GM19395 (cell line): ENCODE results near the gene BRINP2.

Source experiments
- ATAC-seq: cut with Tn5 transposase; IDR thresholded peaks from one replicate; pipeline ENCODE4 v1.9.1; 2021; ENCODE audit warnings: mild to moderate bottlenecking, moderate library complexity; ENCODE audit not compliant: unreplicated experiment

Gene BRINP2

DNA sequence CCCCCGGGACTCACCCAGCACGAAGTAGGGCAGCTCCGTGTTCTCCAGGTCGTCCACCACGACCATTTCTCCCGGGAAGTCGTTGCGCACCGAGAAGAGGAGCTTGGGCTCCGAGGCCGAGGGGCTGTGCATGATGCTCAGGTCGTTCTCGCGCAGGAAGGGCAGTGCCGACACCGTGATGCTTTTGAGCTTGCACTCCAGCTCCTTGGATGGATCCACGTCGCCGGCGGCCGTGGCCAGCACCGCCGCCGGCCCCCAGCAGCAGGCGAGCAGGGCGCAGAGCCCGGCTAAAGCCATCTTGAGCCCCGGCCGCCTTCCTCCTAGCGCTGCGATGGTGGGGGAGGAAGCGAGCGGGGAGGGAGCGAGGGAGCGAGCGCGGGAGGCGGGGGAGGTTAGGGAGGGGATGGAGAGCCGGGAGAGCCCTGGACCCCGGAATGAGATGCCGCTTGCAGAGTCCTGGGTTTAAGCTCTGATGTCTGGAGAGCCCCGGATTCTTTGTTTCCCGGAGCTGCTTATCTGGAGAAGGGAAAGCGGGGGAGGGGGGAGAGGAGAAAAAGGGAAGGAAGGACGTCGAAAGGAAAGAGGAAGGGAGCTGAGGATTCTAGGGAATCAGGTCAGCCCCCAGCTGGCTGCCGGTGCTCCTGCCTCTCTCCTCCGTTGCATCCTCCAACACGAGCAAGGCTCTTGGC lies 6.2 kb upstream of the BRINP2 start, which contains the start of gene ASTN1:
ASTN1 (minus strand) TSS at position 333 of the 689 bp plus-strand sequence; CDS start at position 297, 36 bp downstream.
- ATAC-seq = no peak

DNA sequence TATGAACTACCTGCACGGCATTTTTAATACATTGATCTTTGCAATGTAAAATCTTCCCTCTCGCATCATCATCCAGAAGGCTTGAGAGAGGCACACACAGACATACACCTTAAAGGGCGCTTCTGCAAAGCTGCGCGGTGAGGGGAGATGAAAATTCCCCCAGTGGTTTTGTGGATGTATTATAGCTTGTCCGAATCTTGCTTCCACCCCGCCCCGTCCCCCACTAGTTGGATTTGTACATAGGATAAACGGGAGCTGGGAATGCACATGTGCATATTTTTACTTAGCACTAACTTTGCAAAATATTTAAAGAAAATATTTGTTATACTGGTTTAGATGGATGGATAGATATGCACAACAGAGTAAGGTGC lies 5.7 kb upstream of the BRINP2 start:
- ATAC-seq = no peak

DNA sequence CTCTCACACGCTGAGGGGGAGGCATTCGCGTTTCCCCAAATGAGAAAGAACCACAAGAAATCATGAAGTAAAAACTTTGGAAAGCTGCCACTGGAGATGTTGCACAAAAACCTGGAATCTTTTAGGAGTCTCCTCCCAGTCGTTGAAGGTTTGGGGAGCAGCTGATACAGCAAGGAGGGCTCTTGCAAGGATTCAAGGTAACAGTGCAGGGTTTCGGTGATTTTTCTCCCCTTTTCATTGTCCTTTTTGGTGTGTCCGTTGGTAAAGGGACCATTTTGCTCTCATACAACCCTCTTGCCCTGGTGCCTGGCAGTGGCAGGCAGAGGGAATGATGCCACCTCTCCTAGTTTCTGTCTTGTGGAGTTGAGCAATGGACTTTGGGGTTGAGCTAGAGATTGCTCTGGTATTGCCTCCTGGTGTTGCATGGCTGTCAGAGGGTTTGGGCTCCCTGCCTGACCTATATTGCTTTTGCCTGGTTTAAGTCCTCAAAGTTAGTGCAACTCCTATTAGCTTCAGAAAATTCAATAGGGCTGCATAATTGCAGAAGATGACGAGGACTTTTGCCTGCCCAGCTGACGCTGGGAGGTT lies 872 bp downstream of the BRINP2 start:
- ATAC-seq = no peak

DNA sequence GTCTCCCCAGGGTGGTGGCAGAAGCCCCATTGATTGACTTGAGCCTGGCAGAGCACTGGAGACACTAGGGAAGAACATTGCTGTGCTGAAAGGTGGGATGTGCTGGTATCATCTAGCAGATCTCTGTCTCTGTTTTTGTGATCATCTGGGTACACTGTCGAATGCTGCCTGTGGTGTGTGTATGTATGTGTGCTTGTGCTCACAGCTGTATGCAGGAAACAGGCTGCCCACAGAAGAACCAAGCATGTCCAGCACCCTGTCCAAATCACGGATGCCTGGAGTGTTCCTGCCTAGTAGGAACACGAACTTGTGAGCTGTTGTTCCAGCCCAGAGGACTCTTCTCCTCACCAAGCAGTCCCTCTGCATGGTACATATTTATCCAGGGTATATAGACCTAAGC lies 1.5 kb downstream of the BRINP2 start:
- ATAC-seq = no peak

DNA sequence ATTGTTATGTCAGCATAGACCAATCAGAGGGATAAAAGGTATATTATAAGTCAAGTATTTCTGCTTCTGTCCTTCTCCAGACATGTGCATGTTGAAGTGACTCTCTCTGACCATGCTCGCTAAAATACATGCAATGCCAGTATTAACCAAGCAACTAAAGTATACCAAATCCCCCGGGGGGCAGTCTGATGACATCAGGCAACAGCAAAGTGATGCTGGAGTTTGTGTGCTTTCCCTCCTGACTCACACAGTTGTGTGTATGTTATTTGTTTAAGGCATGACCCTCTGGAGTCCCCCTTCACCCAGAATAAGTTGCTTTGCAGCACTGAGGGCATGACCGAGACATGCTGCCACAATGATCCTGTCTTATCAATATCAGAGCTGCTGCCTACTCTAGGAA lies 2.1 kb downstream of the BRINP2 start:
- no peak for ATAC-seq

DNA sequence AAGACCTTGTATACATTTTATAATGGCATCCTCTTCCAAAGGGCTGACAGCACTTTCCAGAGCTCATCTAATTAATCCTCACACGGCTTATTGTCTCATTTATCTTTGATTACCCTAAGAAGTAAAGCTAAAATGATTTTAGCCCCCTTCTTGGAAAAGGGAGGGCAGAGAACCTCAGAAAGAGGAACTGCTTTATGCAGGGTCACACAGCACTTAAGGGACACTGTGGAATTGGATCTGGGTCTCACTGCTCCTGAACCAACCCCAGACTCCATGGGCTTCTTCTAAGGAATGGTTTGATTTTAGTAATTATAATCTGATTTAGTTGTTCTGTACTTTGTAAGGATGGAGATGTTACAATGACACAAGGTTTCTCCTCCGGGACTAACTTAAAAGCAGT lies 3.2 kb downstream of the BRINP2 start:
- ATAC-seq = no peak

DNA sequence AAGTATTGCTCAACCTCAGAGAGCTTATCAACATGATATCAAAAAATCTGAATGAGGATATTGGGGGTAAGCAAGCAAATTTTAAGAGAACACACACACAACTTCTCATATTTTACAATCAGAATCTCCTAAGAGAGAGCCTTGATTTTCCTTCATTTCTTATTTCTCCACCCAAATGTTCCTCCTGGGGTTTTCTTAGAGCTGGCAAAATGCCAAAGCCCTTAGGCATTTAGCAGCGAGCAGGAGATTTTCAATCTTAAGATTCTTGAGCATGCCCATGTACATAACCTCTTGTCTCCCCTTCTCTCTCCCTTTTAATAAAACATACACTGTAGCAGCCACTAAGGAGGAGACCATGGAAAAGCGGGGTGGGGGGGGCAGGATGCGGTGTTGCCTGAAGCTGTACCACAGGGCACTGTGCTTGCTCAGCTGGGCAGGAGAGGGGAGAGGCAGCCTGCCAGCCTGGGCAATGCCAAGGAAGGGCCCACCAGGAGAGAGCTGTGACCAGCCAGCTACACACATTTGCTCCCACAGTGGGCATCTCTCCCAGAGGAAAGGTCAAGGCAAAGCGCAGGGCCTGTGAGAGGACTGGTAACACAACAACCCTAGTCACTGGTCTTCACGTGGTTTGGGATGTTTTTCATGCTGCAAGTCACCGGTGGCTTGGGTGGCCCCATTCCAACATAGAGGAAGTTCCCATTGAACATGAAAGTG lies 4.3 kb downstream of the BRINP2 start:
- ATAC-seq = no peak

DNA sequence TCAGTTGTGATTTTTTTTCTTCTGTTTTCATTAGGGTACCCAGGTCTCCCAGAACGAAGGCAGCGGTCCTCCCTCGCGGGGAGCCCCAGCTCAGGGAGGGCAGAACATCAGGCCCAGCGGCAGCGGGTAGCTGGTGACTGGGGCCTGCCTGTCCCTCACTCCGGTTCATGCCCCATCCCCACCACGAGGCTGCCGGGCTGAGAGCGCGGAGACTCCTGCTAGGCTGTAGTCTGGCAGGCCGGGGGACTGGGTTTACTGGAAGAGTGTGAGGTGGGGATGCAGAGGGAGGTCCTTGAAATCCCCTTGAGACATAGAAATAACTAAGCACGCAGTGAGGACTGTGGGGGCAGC lies 10.5 kb downstream of the BRINP2 start:
- ATAC-seq = peak; percentile 26

DNA sequence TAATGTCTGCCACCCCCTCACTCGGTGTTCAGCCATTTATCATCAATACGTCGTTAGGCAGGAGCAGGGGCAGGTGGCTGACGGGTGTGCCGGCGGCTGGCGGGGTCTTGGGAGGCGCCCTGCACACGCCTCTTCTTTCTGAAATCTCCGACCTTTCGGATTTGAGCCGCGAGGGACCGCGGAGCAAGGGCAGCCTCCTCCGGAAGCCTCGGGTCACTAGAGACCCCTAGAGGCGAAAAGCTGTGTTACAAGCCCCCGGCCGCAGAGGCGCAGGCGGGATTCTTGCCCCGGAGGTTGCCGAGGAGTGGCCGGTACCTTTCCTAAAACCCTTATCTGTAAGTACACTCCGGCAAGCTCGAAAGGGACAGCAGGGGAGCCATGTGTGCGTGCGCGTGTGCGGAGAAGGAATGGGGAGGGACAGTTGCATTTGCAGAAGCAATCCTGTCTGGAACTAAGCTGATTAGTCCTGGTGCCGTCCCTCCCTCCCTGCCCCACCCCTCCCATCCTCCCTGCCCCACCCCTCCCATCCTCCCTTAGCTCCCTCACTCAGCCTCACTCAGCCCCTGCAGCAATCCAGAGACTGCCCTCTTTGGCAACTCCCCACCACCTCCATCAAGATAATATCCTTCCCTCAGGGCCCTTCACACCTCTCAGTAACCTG lies 11.0 kb downstream of the BRINP2 start:
- ATAC-seq = peak; percentile 97

DNA sequence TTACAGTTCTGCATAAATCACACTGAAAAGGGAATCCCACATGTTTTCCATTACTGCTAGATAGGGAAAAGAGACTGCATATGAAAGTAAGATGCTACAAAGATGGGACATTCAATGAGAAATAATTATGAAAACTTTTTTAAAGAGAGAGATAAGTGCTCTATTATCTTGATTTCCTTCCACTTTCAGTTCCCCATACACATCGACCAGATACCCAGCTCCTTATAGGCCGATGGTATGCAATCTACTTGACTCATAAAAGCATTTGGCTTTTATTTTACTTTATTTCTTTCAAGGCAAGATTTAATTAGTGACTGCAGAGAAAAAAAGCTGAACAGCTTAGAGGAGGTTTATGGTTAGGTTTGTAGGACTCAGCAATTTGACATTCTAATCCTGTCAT lies 13.1 kb downstream of the BRINP2 start:
- no peak for ATAC-seq

DNA sequence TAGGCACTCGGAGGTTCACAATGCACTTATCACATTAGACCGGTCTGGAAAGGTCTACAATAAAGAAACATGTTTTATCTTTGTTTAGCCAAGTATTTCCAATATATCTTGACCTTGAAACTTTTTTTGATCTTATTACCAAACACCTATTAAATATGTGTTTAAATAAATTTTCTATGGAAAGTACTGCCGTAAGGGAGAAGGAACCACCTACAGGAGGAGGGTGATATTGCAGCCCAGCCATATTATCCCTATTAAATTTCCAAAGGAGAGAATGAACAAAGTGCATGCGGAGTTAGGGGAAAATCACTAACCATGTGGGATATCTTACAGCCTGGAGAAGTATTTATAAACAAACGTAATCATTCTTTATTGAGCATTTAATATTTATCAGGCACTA lies 14.5 kb downstream of the BRINP2 start:
- ATAC-seq = no peak

DNA sequence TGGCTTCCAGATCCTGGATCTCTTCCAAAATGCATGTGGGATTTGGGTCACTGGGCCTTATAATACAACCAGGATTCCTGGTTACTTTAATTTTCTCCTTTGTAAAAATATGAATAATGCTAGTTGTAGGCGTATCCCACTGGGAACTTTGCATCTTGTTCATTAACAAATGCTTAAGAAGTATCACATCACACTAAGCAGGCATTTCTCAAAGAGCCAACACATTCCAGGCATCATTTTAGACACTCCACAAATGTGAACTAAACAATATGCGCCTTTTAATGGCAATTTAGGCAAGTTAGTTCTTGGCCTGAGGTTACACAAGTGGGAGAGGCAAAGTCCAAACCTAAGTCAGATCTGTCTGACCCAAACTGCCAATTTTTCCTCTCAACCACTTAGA lies 15.9 kb downstream of the BRINP2 start:
- no peak for ATAC-seq

DNA sequence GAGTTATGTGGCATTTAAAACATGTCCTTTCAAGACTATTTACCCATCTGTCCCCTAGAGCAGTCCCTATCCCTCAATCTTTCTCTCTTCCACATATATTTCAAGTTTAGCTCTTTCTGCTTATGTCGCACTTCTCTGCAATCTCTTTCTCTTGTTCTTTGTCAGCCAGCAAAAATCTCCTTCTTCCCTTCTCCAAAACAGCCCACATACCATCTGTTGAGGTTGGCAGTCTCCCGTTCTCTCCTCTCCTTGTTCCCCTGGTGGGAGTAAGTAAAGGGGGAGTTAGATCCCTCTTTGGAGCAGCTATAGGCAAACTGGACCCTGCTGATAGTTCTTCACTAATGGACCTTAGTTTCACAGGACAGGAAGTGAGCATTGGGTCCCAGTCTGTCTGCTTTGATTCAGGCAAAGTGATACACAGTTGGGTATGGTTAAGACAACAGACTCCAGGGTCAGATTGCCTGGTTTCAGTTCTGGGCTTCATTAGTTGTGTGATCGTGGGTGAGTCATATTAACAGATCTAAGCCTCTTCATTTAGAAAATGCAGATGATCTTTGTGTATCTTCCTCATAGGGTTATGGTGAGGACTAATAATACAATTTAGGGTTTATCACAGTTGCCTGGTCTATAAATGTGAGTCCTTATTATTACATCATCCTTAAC lies 19.7 kb downstream of the BRINP2 start:
- no peak for ATAC-seq

DNA sequence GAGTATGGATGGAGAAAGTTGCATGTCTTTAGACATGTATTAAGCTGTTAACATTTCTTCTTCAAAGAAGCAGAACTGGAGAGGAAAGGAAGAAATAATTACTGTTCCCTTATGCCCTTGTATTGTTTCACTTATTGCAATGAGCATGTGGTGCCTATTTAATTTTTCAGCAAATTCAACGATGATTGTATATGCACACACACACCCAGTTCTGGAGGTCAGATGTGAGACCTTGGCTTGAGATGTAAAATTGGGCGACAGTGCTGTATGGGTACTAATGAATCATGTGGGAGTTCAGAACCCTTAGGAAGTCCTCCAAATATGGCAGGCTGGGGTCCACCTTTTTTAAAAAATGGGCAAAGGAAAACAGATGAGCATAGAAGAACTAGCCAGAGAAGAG lies 27.5 kb downstream of the BRINP2 start:
- no peak for ATAC-seq

DNA sequence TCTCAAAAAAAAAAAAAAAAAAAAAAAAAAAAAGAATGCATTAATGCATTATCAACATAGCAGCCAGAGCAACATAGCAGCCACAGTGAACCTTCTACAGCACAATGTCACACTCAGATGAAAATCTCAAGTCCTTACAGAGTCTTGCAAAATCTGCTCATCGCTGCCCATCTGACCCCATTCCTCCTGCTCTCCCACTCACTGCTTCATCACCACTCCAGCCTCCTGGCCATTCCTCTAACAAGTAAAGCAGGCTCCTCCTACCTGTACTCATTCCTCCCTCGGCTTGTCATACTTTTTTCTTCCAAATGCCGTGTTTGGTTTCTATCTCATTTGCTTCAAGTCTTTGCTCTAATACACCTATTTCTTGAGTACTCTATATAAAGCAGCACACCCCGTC lies 29.5 kb downstream of the BRINP2 start:
- no peak for ATAC-seq

DNA sequence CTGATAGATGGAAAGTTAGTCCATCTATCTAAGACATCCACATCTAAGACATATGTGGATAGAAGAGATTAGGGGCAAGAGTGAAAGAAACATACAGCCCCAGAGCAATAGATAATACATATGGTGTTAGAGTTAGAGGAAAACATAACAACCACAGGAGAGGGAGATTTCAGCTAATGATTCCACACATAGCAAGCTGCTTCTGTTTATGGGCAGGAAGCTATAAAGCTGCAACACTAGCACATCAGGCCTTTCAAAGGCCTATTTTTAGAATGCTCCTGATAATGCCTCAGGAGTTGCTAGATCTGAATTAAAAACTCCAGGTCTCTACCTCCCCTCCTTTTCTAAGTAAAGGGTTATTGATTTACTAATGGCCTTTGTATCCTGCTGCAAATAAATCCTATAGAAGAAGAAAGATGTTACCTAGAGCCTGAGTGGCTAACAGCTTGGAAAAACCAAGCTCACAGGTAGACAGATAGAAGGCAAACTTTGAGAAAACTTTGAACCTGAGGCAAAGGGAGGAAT lies 36.1 kb downstream of the BRINP2 start:
- no peak for ATAC-seq

DNA sequence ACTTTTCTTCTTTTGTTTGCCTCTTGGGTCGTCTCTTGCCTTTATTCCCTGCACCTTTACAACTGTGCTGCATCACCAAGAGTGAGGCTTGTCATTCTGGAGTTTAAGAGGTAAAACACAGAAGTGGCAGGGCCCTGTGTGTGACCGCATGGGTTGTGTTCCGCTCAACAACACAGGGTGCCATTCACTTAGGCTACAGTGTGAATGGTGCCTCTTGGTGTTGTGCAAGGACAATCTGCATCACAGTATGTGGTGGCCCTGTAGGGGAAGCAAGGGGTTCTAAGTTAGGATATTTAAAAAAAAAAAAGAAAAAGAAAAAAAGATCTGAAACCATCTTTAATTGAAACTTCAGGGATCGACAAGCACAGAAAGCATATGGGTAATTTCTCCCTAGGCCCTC lies 38.2 kb downstream of the BRINP2 start:
- no peak for ATAC-seq

DNA sequence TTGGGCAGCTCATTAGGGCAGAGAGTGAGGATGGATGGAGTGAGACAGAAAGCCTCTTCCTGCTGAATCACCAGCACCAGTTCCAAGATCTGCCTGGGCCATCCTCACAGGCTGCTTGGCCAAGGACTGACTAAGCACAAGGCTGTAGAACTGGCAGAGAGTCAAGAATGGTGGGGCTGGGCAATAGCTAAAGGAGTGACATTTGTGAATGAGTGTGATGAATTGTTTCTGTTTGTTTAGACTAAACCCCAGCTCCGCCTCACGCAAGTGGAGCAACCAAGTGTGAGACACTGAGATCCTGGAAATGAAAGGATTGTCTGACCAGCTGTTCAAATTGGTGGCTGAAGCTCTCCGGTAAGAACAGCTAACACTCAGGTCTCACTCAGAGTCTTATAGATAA lies 38.6 kb downstream of the BRINP2 start:
- ATAC-seq = no peak

DNA sequence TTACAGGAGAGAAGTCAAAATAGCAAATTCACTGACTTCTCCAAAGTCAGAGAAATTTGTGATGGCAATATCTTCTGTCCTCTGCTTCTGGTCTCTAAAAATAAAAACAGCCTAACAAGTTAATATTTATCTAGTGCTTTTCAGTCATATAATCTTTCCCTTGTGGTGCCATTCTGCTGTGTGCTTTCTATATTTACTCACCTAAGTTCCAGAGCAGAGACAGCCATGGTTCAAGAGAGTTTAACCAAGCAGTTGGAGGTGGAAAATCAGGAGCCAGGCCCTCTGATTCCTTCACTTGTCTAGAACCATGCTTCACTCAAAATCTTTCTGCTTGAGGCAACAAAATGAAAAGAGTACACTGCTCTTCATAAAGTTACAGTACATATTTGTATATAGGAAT lies 39.3 kb downstream of the BRINP2 start:
- ATAC-seq = no peak

DNA sequence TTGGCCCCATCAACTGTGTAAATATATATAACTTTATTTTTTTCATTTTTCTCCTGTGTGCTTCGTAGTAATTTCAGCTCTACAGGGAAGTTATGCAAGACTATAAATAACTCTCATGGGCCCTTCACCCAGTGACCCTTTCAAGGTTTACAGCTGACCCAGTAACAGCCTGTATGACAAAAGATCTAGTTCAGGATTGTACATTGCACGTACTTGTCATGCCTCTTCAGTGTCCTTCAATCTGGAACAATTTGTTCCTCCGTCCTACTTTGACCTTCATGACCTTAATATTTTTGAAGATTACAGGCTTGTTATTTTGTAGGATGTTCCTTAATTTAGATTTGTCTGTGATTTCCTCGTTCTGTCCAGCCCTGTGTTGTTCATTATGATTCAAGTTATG lies 40.5 kb downstream of the BRINP2 start:
- ATAC-seq = no peak

DNA sequence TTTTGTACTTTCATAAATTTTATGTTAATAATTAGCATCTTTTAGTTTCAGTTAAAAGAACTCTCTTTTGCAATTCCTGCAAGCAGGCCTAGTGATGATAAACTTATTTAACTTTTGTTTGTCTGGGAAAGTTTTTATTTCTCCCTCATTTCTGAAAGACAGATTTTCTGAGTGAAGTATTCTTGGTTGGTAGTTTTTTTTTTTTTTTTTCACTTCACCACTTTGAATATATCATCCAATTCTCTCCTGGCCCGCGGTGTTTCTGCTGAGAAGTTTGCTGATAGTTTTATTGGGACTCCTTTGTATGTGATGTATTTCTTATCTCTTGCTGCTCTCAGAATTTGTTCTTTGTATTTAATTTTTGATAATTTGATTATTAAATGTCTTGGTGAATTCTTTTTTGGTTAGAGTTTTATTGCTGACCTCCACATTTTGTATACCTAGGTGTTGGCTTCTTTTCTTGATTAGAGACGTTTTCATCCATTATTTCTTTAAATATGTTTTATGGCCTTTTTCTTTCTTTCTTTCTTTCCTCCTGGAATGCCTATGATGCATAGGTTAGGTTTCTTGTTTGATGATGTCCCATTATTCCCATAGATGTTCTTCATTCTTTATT lies 45.9 kb downstream of the BRINP2 start:
- ATAC-seq = no peak
